DND-41 (cell line): ENCODE data around the gene SLC22A16.

Experiments
- EZH2 ChIP-seq: IDR thresholded peaks from 3 replicates; pipeline ENCODE4 v1.6.1; 2012; ENCODE audit warnings: borderline replicate concordance, low read depth, mild to moderate bottlenecking, moderate library complexity, low read length, inconsistent platforms; ENCODE audit not compliant: severe bottlenecking
- TF ChIP-seq, protein P1 (sequence below): IDR thresholded peaks from 2 replicates; pipeline ENCODE4 v1.5.1; 2012; ENCODE audit warnings: borderline replicate concordance, low read length, moderate library complexity, mild to moderate bottlenecking; ENCODE audit not compliant: poor library complexity, severe bottlenecking; ENCODE audit errors: extremely low read depth

DNA sequence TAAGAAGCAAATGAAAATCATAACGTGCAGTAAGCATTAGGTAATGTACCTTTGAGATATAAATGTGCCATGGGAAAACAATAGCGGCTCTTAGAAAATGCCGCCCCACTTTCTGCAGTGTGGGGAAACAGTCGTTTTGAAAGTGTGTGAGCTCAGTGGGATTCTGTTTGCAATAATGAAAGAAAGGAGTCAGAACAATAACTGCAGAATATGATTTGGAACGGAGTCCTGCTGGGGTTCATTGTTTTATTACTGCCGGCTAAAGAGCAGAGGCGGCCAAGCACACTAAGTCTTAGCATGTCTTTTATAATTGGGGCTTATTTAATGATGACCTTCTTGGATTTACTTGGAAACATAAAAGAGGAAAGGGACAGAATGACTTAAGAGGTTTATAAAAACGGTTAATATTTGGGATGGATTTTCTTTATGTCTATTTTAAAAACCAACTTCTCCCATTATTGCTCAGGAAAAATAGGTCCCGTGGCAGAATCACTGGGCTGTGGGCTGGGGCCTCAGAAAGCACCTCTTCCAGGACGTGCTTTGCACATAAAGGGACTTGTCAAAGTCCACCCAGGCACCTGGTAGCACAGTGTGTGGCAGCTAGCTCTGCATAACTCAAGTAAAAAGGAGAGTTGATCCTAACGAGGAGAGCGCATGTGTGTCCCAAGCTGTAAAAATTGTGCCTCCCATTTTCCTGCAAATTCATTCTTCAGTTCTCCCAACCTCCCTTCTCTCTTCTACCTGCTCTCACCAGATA, 44.0 kb upstream of the SLC22A16 start:
- TF ChIP-seq, protein P1, sequence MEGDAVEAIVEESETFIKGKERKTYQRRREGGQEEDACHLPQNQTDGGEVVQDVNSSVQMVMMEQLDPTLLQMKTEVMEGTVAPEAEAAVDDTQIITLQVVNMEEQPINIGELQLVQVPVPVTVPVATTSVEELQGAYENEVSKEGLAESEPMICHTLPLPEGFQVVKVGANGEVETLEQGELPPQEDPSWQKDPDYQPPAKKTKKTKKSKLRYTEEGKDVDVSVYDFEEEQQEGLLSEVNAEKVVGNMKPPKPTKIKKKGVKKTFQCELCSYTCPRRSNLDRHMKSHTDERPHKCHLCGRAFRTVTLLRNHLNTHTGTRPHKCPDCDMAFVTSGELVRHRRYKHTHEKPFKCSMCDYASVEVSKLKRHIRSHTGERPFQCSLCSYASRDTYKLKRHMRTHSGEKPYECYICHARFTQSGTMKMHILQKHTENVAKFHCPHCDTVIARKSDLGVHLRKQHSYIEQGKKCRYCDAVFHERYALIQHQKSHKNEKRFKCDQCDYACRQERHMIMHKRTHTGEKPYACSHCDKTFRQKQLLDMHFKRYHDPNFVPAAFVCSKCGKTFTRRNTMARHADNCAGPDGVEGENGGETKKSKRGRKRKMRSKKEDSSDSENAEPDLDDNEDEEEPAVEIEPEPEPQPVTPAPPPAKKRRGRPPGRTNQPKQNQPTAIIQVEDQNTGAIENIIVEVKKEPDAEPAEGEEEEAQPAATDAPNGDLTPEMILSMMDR: no peak
- no peak for TF ChIP-seq EZH2
